SHP77 treated with DMSO at 0.1 percent for 48 hours (cell line): ENCODE data around the gene FCRL2.
"Not testable (repeated sequence)": the region's sequence is repeated elsewhere in the genome, so short reads cannot be mapped to it uniquely, and the experiment has no call there.

Experiments used
- DNase-seq: peaks from one replicate; lab custom pipeline; 2025; lab: John Stamatoyannopoulos, UW

FCRL2 gene

GRCh38 chr1:157751283-157751682, 25.6 kb downstream of the FCRL2 start:
- DNase-seq: no peak

GRCh38 chr1:157748262-157748817, 28.6 kb downstream of the FCRL2 start:
- DNase-seq: no peak

GRCh38 chr1:157739229-157739901, 37.6 kb downstream of the FCRL2 start:
- no peak for DNase-seq

GRCh38 chr1:157735991-157736390, 40.9 kb downstream of the FCRL2 start:
- DNase-seq: not testable (repeated sequence)

- DNase-seq: no peak
These were observed 42.6 kb downstream of the FCRL2 start for GRCh38 chr1:157734321-157734720.

- no peak for DNase-seq
These were observed 44.2 kb downstream of the FCRL2 start for GRCh38 chr1:157732755-157733154.

- no peak for DNase-seq
These were observed 51.7 kb downstream of the FCRL2 start for GRCh38 chr1:157725221-157725577.

- DNase-seq: no peak
These were observed 52.3 kb downstream of the FCRL2 start for GRCh38 chr1:157724537-157725220.

- no peak for DNase-seq
These were observed 53.8 kb downstream of the FCRL2 start for GRCh38 chr1:157723157-157723556.

- DNase-seq: no peak
These were observed 54.9 kb downstream of the FCRL2 start for GRCh38 chr1:157721985-157722384.

GRCh38 chr1:157715736-157716135, 61.2 kb downstream of the FCRL2 start:
- DNase-seq: no peak

GRCh38 chr1:157711802-157712201, 65.1 kb downstream of the FCRL2 start:
- no peak for DNase-seq

- no peak for DNase-seq
These were observed 72.1 kb downstream of the FCRL2 start for GRCh38 chr1:157704878-157705277.

- DNase-seq: no peak
These were observed 73.0 kb downstream of the FCRL2 start for GRCh38 chr1:157703981-157704380.

GRCh38 chr1:157702308-157702825, 74.6 kb downstream of the FCRL2 start:
- DNase-seq: no peak

- no peak for DNase-seq
These were observed 76.2 kb downstream of the FCRL2 start, which contains the start of gene FCRL3 for GRCh38 chr1:157700732-157701131. Gene FCRL3 (minus strand): TSS chr1:157700769. CDS start chr1:157700489, 280 bp downstream.

GRCh38 chr1:157700305-157700704, 76.6 kb downstream of the FCRL2 start:
- DNase-seq: no peak

- DNase-seq: no peak
These were observed 79.0 kb downstream of the FCRL2 start for GRCh38 chr1:157697781-157698569.

- DNase-seq: no peak
These were observed 79.8 kb downstream of the FCRL2 start for GRCh38 chr1:157696966-157697628.
